HG02981 (cell line): Measurements from ENCODE around the gene SVIL.
"Not testable (repeated sequence)": the region's sequence is repeated elsewhere in the genome, so short reads cannot be mapped to it uniquely, and the experiment has no call there.

Experiments used
- ATAC-seq: cut with Tn5 transposase; IDR thresholded peaks from one replicate; pipeline ENCODE4 v1.9.1; 2021; ENCODE audit warnings: mild to moderate bottlenecking, moderate library complexity; ENCODE audit not compliant: unreplicated experiment

Gene SVIL

GRCh38 chr10:29606693-29607092 lies 28.1 kb downstream of the SVIL start:
- ATAC-seq = not testable (repeated sequence)

- ATAC-seq = no peak
These were observed 30.4 kb downstream of the SVIL start for GRCh38 chr10:29604291-29604825.

- no peak for ATAC-seq
These were observed 31.4 kb downstream of the SVIL start for GRCh38 chr10:29603223-29603896.

DNA sequence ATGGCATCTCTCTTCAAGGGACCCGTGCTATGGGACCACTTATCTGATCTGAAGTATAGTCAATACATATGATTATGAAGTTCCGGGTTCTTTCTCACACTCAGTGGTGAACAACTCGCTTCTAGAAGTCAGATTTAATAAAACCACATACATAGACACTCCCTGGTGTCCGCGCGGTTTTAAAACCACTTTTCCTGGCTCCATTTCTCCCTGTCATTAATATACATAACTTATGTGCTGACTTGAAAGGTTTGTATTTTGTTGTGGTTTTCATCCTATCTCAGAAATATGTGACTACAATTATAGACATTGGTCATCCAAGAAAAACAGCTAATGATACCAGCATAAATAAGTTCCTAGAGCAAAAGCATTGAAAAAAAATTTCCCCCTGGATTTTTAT lies 34.0 kb downstream of the SVIL start:
- ATAC-seq = no peak

- no peak for ATAC-seq
These were observed 34.7 kb downstream of the SVIL start for GRCh38 chr10:29600067-29600466.

DNA sequence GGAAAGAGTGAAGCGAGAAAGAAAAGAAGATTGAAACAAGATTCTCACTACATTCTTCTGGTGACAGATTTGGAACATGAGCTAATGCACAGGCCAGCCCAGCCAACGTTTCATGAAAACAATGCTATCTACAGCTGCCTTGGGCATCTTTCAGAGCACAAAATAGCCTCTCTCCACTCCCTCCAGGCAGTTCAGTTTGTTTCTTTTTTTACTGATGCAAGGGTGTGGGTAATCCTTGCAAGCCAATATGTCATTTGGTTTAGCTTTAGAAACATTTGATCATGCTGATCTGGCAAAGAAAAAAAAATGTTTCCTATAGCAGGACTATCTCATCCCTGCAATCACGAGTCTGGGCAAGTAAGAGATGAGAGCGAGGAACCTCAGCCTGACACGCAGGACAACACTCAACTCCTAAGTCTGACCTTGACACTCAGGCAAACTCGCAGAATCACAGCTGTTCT lies 35.9 kb downstream of the SVIL start:
- no peak for ATAC-seq

DNA sequence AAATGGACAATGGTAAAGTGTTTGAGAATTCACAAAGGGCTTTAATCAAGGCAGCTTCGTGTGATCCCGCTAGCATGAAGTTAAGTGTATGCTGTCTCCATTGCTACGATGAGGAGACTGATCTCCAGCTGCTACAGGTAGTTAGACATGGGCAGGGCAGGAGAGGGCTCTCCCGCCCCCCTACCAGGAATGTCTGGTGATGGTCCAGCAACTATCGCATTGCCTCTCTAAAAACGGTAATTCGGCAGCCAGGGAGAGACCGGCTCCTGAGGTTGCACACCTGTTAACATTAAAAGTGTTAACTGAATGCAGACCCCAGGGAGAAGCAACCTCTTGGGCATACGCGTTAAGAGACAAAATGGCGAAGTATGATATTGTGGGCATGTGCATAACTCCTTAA lies 37.9 kb downstream of the SVIL start:
- no peak for ATAC-seq

DNA sequence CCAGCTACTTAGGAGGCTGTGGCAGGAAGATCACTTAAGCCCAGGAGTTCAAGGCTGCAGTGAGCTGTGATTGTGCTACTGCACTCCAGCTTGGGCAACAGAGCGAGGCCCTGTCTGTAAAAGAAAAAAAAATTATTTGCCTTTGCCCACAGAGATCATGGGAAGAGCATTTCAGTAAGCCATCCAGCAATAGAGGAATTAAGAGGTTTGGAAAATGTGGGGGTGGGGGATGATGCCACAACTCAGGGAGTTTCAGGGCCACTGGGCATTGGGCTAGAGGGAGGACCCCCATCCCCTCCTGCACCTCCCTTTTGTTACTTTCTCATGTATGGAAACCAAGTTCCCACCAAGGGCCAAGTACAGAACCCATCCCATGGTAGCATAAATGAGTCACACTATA lies 38.4 kb downstream of the SVIL start:
- ATAC-seq = no peak

DNA sequence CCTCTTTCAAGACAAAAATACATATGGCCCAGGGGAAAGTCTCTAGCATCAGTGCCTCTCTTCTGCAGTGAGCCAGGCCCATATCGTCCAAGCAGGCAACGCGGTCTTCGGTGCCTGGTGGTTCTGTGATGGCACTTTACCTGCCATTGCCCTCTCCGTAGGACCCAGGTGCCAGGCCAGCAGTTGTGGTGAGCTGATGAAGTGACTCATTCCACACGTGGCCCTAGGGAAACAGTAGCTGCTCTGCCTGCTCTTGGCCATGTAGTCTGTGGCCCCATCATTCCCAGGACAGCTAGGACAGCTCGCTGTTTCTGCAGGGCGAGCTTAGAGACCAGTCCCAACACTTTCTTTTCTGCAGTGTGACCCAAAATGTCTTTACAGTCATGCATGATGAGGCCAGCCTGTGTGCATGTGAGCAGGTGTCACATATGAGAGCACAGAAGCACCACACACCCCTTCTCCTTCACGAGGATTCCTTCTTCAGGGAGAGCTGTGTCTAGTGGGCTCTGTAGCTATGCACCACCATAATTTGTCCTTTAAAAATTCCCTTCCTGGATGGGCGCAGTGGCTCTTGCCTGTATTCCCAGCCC lies 39.0 kb downstream of the SVIL start:
- ATAC-seq = no peak

DNA sequence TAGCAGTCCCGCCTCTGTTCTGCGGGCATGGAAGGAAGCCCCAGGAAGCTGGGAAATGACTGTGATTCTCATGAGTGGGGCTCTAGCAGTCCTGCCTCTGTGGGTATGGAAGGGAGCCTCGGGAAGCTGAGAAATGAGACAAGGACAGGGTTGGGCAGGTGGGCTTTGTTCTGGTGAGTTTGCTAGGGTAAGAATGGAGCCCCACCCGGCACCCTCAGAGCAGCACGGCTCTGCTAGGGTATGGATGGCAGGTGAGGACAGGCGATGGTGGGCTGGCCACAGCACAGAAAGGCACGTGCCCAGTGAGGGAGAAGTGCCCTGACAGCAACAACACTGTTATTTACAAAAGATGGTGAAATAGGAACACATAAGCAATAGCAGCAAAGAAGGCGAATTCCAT lies 39.6 kb downstream of the SVIL start:
- no peak for ATAC-seq

GRCh38 chr10:29591651-29591968 lies 43.2 kb downstream of the SVIL start:
- ATAC-seq = no peak

DNA sequence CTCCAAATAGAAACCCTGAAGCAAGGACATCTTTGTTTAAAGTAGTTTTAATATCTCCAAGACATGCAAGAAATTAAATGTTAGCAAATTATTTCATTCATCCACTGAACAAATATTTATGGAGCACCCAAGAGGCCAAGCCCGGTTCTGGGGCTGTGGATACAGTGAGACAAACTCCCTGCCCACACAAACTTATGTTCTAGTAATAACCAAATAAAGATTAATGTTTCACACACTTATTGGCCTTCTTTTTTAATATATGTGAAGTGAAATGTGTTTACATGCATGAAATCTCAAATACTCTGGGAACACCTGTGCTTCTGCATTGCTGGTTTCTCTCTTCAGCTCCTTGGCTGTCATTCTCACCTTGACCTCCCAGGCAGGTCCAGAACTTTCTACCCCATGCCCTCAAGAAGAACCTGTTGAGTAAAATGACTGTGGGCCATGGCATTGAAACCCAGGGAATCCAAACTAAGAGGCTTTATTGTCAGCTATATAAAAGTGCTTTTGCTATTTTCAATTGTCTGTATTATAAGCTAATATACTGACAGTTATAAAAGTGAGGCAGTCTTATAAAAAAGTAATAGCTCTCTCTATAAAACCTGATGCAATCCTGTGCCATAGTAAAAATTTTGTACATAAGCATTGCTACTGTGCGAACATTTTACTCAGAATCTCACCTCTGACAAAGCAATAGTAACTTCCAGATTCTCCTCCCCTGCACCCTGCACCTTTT lies 43.7 kb downstream of the SVIL start:
- ATAC-seq = no peak

DNA sequence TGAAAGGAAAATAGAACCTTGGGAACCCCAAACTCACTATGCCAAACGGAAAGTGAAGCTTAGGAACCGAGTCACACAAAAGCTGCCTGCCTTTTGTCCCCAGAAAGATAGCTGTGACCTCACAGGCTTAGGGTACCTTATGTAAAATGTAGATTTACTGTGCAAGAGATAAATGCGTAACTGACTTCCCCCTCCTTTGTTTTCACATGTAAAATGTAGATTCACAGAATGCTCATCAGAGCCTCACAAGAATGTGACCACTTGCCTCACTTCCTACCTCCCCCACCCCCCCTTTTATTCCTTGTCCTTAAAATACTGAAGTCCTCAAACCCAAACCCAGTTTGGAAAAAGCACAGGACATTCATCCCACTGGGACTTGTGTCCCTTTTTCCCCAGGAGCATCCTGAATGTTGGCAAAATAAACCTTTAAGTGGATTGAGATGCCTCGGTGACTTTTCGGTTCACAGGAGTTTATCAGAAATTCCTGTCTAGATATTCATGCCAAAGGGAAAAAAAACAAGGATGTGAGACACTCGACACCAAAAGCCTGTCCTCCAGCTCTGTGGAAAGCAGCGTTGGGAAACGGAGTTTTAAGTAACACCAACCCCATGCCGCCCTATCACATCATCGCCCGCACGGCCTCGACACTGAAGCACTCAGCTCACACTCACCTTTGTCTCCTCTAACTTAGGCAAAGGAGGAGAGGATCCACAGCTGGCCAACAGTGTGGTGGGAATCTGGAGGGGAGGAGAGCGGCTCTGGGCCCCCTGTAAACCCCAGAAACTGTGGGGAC lies 45.9 kb downstream of the SVIL start:
- ATAC-seq = no peak

GRCh38 chr10:29587750-29588628 lies 46.8 kb downstream of the SVIL start:
- ATAC-seq = not testable (repeated sequence)

DNA sequence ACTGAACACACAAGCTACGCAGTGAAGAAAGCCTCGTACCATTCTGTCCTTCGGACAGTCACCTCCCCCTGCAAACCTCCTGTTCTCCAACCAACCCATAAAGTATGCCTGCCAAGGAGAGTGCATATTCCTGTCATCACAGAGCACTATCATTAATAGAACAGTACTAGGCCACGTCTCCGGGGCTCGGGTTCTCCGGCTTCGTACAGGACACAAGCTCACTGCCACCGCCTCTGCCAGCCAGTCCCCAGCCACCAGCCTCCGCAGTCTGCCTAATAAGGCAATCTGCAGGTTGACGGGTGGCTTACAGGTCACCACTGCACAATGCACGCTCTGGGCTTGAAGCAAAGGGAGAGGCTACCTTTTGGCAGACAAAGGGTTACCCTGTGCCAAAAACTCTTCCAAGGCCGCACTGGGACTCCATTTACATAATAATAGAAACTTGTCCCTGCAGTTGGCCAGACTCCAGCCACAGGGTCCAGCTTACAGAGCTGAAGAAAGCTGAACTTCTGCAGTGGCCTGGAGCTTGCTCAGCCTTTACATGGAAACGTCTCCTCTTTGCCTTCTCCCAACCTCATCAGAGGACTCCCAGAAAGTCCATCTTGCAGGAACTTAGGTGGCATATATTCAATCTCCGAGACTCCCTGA lies 47.5 kb downstream of the SVIL start:
- ATAC-seq = not testable (repeated sequence)

- no peak for ATAC-seq
These were observed 48.3 kb downstream of the SVIL start for GRCh38 chr10:29586509-29586908.

DNA sequence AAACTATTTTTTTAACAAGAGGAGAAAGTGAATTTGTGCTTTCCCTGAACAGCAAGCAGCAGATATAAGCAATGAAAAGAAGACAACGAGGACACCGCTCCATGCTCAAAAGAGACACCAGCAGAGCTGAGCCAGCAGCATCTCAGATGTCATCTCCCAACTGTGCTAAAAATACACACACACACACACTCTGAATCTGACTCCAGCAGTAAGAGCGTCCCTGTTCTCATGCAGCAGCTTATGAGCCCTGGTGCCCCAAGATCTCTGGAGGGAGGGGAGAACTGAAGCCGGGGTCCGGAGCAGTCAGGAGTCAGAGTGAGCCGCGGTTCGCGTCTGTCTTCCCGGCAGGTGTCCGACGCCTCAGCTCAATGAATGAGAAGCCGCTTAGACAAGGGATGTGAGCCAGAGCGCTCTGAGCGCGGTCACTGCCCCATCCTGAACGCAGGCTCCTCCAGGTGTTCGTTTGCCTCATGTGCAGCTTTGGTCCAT lies 49.2 kb downstream of the SVIL start:
- no peak for ATAC-seq

- no peak for ATAC-seq
These were observed 50.3 kb downstream of the SVIL start for GRCh38 chr10:29584436-29584835.

DNA sequence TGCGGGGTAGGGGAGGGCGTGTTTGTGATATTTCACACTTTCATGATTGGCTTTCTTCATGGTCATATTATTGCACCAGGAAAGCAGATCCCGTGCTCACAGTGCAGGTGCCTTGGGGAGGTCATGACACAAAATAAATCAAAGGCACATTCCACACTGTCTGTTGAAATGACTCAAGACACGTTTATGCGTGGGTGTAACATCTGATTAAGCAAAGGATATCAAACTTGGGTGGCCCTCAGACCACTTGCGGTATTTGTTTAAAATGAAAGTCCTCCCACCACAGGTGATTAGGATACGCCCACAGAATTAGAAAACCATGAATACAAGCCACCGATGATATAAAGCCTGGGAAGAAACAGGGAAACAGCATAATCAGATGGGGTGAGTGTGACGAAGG lies 51.1 kb downstream of the SVIL start:
- ATAC-seq = no peak

GRCh38 chr10:29582769-29583168 lies 52.0 kb downstream of the SVIL start:
- ATAC-seq = not testable (repeated sequence)
